HG02970 (cell line): Measurements from ENCODE around the gene UST.
"Not testable (repeated sequence)": the region's sequence is repeated elsewhere in the genome, so short reads cannot be mapped to it uniquely, and the experiment has no call there.

ENCODE experiments used
- ATAC-seq: cut with Tn5 transposase; IDR thresholded peaks from one replicate; pipeline ENCODE4 v1.9.1; 2021; ENCODE audit warnings: mild to moderate bottlenecking, moderate library complexity, moderate number of reproducible peaks; ENCODE audit not compliant: unreplicated experiment, low FRiP score

The UST gene

DNA sequence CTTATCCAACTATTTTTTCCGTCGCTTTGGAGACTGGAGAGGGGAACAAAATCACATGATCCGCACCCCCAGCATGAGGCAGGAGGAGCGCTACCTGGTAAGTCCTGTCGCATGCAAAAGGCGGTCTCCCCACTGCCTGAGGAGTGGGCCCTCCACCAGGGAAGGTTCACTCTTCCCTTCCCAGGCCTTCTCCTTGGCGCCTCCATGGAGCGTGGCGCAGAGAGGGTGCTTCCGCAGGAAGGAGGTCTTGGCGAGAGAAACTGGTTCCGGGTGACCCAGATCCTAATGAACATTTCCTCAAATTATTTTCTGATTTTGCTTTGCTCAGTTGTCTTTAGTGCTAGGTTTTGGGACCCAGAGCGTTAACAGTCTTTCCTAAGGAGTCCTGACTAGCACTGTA lies 217.6 kb downstream of the UST start:
- ATAC-seq: no peak

DNA sequence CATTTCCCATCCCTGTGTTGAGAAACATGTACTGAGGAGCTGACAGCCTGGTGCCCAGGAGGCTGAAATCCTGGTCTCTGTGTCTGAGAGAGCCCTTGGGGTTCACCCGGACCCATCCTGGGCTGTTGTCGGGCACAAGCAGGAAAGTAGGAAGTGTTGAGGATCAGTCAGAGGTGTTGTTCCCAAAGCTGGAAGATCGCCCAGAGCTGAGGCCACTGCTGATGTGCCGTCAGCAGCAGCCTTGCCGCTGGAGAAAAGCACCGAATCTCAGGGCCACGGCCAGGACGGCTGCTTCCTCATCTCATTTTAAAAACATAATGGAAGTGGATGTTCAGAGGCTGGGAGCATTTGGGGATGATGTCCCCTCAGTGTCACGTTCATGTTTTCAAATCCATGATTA lies 218.5 kb downstream of the UST start:
- no peak for ATAC-seq

DNA sequence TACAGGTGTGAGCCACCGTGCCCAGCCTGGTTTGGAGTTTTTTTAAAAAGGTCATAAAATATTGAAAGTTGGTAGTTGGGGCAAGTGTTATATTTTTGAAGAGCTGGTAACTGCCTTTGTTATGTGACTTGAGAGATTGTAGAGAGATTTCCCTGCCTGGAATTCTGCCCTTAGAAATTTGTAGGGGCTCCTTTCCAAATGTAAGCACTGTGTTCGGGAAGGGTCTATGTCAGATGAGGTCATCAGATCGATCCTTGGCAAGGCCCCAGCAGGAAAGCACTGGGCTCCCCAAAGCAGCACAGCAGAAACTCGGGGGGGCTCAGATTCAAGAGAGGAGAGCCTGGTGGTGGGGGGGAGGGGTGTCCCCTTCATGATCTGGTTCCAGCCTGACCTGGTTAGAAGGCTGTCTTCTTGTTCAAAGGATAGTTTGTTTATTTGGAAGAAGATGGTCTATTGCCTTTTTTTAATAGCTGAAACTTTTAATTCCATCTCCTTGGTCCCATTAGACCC lies 220.2 kb downstream of the UST start:
- ATAC-seq: no peak

DNA sequence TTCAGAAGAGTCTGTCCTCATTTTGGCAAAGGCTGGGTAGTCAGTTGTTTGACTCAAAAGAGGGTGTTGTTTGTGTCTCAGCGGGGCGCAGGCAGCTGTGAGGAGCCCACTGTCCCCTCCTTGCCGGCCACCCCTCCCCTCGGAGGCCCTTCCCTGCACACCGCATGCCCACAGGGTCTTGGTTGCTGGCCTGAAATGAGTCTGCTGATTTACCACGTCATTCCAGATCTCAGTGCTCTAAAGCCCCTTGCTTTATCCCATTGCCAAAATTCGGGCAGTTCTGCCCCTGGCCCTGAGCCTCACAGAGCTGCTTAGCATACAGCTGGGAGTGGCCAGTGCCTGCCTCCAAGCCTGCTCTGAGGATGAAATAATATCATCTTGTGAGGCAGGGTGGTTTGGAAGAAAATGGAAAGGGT lies 220.7 kb downstream of the UST start:
- ATAC-seq: no peak

DNA sequence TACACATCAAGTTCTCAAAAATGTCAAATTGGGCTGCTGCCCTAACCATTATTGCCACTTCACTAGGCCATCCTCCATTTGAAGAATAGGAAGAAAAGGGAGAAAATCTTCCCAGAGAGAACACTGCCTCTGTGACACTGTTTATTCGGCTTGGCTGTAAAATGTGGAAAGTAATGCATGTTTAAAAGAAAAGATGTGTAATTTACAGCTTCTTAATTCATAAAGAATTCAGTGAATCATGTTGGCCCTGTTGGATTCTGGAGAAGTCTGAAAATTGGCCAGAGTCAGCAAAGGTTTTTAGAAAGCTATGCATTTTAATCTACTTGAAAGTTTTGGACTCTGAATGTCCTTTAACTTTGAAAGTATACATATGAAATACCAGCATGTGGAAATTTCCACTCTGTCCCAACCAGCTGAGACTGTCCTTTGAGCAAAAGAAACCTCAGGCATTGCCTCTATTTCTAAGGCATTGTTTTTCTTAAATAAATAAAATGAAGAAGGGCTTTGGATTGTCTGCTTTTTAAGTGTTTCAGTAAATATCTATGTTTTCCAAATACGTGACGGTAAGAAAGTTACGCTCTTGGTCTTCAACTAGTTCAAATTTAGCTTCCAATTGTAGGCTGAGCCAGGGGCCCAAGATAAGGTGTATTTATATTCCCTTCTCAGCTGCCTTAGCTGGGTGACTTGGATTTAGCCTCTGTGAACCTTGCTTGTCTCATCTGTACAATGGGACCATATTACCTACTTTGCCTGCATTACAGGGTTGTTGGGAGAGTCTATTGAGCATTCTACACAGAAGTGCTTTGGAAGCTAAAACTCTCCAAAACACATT lies 222.2 kb downstream of the UST start:
- no peak for ATAC-seq

DNA sequence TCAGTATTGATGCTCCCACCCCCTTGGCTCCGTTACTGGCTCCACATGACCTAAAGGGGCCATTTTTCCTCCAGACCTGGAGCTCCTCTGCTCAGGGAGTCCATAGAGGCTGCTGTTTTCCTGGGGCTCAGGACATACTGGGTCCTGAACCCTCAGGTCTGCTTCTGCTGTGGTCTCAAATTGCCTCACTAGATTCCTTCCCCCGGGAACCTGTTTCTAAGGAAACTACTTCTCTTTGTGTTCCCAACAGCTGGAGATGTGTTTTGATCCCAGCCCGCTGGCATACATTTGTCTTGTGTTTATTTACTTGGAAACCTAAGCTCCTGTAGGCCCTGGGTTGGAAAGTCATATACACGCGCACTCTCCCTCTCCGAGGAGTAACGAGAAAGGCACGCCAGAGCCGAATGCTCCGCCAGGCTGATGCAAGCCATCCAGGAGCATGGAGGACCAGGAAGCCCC lies 222.8 kb downstream of the UST start:
- ATAC-seq: no peak

DNA sequence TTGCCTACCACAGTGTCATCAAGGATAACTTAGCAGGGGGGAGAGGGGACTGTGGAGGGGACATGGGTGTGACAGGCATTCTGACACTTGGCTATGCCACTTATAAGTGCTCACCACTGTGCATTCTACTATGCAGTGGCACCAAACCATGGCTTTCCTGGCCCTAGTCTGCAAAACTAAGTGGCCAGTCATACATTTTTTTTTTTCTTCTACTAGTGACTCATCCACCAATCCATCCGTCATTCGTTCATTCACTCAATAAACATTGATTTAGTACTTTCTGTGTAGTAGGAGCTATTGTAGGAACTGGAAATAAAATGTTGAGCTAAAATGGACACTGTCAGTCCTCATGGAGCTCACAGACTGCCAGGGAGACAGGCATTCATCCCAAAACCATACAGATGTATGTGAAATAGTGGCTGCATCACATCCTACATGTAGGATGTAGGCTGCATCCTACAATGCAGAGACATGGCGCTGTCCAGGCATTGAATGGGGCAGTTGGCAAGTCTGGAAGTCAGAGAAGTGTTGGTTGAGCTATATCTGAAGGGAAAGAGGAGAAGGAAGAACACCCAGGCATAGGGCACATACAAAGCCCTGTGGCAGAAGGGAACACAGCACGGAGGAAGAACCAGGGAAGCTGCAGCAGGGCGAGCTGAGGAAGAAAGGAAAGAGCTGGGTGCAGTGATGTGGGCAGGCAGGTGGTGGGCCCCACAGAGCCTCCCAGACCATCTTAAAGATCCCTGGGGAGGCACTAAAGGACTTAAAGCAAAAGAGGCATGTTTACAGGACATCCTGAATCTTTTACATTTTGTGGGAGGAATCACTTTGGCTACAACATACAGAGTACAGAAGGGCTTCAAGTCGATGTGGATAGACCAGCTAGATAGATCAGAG lies 224.4 kb downstream of the UST start:
- ATAC-seq: no peak

DNA sequence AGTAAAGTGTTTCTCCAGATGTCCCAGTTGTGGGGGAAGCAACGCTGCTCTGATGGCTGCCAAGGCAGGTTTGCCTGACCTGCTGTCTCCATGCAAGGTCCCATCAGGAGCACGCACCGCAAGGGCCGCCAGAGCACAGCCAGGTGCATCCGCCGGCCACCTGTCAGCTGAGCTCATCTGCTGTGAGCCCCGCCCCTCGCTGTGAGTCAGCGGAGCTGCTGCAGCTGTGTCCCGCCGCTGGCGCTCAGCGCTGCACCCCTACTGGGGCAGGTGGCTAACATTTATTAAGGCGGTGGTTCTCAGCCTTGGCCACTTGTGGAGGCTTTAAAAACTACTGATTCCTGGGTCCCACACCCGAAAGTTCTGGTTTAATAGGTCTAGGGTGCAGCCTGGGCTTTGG lies 225.7 kb downstream of the UST start:
- peak; percentile 80 for ATAC-seq

DNA sequence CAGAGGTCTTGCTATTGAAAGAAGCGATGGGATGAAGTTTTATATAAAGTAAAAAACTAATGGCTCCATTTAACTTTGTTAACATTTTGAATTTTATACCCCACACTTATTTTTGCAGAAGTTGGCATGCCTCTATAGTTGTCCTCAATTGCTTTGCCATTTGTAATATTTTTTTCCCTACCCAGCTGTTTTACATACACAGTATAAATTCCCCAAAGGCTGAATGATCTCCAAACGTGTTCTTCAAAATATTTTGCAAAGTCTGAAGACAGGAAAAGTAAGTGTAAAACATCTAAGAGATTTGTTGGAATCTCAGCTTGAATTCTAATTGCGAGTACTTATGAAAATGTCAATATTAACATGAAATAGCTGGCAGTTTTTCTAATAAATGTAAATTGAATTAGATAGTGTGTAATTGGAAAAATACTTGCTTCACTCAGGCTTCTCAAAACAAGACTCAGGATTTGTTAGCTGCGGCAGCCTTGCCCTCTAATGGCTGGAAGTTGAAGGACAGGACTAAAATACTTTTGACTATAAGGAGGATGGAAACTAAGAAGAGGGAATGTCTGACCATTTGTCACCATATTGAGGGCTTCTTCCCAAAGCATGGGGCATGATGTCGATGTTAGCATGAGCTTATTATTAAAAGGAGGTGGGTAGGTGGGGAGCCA lies 226.8 kb downstream of the UST start:
- ATAC-seq: no peak

DNA sequence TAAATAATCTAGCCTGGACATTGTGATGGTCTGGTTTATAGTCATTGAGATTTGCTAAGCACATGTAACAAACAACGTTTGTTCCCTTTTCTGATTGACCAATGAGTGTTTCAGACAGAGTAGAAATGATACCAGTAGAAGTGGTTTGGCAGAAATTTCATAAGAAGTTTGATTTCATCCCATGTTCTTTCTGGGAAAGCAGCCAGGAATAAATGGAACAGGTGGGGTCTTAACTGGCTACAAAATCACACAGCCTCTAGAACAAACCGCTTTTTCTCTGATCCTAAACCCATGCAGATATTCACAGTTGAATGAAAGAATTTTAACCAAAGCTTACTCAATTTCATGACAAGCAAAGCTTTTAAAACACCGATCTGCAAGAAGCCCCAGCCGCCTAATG lies 227.5 kb downstream of the UST start:
- no peak for ATAC-seq

DNA sequence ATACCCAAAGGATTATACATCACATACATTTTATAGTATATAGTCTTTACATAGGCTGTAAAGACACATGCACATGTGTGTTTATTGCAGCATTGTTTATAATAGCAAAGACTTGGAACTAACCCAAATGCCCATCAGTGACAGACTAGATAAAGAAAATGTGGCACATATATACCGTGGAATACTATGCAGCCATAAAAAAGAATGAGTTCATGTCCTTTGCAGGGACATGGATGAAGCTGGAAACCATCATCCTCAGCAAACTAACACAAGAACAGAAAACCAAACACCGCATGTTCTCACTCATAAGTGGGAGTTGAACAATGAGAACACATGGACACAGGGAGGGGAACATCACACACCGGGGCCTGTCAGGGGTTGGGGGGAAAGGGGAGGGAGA lies 231.5 kb downstream of the UST start:
- not testable (repeated sequence) for ATAC-seq

DNA sequence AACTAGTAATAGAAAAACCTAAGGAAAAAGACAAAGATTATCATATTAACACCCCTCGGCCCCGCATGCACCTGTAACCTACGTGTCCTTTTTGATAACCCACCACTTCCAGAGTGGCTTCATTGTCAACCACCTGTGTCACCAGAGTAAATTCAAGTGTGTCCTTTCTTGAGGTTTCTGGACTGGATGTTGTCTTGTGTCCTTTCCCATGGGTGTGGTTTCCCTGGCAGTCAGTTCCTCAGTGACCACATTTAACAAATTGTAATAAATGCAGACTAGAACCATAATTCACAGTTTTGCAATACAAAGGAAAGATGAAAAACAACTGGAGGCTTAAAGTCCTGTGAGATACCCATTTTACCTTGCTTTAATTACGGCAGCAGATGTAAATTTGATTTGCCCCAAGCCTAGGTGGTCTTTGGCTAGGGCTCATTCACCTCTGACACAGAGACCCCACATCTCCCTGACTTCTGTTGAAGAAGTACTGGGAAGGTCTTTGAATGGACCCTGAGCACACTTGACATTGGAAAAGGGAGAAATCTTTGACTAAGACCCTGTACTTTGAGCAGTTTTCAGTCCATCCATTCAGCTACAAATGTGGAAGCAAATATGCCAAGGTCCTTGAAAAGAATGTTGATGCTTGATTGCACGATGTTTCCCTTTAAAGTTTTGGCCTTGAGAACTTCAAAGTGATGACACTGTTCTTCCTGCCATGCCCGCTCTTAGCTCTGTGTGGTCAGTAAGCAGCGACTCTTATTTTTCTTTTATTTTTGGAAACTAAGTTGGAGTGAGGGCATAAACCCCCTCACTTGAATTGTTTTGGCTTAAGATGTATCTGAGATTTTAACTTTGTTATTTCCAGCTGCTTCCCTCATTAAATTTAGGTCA lies 232.4 kb downstream of the UST start:
- no peak for ATAC-seq

DNA sequence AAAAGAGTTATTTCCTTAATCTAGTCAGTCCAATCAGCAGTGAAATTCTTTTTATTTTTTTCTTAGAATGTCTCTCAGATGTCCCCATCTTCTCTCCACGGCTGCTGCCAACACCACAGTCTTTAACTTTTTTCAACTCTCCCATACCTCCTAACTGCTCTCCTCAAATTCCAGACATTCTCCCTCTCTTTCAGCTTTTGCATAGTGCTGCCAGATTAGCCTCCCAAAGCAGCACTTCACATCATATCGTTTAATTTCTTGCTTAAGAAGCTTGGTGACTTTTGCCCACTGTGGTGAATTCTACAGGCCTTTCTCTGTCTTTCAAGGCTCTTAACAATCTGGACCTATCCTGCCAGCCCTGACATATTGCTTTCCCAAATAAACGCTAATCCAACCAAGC lies 233.4 kb downstream of the UST start:
- no peak for ATAC-seq

DNA sequence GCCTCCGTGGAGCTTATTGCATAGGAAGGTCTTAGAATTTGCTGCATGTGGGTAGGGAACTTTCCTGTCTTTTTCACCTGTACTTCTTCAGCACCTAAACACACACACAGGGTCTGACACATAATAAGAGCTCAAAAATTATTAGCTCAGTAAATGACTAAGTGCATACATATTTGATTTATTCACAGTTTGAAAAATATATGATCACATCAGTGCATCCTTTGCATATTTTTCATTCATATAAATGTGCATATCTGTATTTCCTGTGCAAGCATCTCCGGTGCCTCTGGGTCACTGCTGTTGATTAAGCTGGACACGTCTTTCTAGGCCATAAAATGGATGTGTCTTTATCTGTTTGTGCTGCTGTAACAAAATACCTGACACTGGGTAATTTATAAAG lies 234.7 kb downstream of the UST start:
- no peak for ATAC-seq

DNA sequence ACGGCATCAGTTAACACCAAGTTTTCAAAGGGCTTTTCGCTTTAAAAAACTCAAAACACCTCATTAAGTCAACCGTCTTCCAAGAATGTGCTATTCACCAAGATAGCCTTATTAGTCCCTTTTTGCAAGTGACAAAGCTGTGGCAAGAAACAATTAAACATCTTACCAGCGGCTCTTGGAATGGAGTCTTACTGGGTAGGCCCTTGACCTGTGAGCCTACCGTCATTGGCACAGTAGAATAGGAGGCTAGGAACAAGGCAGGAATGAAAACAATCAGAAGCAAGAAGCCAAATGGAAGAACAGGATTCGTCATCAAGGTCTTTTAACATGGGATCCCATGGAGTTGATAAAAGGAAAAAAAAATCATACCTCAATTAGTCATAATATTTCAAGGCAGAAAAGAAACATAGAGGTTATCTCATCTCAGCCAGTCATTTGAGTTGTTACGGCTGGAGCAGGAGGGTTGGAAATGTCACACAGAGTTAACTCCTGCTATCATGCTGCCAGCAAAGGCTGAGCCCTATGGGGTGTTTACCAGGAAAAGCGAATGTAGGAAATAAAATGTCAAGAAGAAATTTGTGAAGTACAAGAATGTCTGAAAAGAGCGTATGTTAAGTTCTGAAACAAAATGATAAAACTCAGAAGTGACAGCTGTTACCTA lies 236.4 kb downstream of the UST start:
- no peak for ATAC-seq

DNA sequence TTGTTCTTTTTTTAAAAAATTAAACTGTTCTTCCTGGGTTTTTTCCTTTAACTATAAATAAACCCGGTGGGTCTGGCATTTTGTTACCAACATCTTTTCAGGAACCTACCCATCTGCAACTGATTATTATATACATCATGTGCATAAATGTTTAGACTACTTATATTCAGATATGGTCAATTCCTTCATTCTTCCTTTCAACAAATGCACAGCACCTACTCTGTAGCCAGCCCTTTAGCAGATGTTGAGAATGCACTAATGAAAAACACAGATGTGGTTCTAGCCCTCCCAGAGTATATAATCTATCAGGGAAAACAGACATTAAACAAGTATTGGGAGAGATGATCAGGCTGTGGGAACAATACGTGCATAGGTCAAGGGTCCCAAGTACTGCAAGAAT lies 237.1 kb downstream of the UST start:
- ATAC-seq: no peak

DNA sequence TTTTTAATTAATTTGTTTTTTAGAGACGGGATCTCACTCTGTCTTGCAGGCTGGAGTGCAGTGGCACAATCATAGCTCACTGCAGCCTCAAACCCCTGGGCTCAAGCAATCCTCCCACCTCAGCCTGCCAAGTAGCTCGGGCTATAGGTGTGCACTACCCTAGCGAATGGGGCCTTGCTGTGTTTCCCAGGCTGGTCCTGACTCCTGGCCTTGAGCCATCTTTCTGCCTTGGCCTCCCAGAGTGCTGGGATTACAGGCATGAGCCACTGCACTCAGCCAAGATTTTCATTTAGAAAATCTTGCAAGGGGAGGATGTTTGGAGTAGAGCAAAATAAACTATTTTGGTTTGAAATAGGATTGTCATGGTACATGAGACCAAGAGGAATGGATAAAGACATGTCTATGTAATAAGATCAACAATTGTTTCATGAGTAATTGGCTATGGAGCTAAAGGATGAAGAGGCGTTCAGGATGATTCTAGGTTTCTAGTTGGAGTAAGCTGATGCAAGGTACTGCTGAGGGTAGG lies 237.8 kb downstream of the UST start:
- ATAC-seq: no peak

DNA sequence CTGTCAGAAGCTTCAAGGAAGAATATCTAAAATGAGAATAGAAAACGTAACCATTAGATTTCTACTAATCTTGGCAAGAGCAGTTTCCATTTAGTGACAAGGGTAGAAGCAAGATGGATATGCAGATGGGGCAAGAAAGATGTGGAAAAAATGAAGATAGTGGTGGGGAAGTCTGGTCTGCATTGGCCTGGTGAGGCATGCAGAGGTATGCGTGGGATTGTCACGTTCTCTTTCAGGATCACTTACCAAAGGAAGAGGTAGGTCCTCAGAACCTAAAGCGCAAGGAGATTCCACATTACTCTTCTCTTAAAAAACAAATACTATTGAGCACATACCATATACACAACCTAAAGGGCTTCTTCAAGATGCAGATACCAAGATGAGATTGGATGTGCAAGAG lies 238.7 kb downstream of the UST start:
- ATAC-seq: no peak

DNA sequence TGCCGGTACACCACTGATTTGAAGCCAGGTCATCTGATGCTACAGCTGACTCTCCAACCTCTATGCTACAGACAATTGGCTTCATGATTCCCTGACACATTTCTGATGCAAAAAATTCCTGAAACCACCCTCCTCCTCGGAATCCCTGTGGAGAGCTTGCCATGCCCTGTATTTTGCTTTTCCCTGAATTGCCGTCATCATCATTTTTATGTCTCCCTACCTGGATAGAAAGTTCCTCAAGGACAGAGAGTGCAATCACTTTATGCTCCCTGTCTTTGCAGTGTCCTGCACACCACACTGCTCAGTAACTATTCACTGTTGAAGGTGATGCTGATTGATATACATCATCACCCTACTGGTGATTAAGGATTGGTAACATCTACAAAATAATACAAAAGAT lies 239.8 kb downstream of the UST start:
- ATAC-seq: no peak
